Measurements from ENCODE around the gene VANGL1.

The VANGL1 gene

DNA sequence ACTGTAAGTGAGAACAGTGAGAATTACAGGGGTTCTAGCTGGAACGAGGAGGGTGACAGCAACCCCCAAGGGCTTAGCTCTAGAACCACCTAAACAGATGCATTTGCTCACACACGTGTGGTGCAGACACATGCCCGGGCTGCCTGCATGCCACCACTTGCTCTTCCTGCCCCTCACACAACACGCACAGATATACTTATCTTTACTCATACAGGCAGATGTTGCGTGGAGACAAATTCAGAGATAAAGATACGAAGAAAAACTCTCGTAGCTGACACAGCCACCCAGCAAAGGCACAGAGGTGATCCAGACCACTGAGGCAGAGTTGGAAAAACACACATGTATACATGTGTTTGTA lies 13.5 kb downstream of the VANGL1 start:
- Histone ChIP-seq H3K36me3 (ENCODE audit: control insufficient read depth, insufficient read depth, low read length) (no peaks in the 10 kb centered on the region), H3K9me3 (ENCODE audit: control insufficient read depth, low read length) (no peaks in the 10 kb centered on the region), H3K4me3 (ENCODE audit: low read depth, low read length) (no peak overlapping the region), H3K4me1 (peaks cover 5% of the 10 kb centered on the region), H2AFZ (no peak overlapping the region), H3K27me3 (ENCODE audit: control insufficient read depth, insufficient read depth, low read length) (no peaks in the 10 kb centered on the region), H3K27ac (no peak overlapping the region), H3K9ac (no peak overlapping the region), H3K79me2 (peaks cover 4% of the 10 kb centered on the region), H3K4me2 (ENCODE audit: low read length) (no peak overlapping the region)
- TF ChIP-seq, protein P1, sequence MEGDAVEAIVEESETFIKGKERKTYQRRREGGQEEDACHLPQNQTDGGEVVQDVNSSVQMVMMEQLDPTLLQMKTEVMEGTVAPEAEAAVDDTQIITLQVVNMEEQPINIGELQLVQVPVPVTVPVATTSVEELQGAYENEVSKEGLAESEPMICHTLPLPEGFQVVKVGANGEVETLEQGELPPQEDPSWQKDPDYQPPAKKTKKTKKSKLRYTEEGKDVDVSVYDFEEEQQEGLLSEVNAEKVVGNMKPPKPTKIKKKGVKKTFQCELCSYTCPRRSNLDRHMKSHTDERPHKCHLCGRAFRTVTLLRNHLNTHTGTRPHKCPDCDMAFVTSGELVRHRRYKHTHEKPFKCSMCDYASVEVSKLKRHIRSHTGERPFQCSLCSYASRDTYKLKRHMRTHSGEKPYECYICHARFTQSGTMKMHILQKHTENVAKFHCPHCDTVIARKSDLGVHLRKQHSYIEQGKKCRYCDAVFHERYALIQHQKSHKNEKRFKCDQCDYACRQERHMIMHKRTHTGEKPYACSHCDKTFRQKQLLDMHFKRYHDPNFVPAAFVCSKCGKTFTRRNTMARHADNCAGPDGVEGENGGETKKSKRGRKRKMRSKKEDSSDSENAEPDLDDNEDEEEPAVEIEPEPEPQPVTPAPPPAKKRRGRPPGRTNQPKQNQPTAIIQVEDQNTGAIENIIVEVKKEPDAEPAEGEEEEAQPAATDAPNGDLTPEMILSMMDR (IDR thresholded peaks at IDR 0.05) = no peak

DNA sequence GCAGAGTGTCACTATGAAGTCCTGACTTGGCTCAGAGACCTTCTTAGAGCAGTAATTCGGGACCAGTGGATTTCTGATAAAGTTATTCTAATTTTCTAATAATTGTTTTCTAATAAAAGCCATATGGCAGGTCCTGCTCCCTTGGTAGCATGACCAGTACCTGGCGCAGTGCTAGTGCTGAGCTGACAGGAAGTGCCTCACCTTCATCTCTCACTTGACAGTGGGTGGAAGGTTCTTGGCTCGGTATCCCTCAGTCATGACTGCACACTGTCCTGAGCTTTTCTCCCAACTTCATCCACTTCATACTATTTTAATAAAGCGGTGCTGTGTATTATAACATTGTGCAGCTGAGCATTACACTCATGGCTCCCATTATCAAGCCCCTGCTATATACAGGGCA lies 14.1 kb downstream of the VANGL1 start:
- no peak overlapping the region for H3K9ac ChIP-seq
- H2AFZ ChIP-seq = no peak overlapping the region
- no peaks in the 10 kb centered on the region for H3K9me3 ChIP-seq (ENCODE audit: control insufficient read depth, low read length)
- H3K36me3 ChIP-seq (ENCODE audit: control insufficient read depth, insufficient read depth, low read length) = no peaks in the 10 kb centered on the region
- TF ChIP-seq, protein P1 (IDR thresholded peaks at IDR 0.05) = no peak
- no peaks in the 10 kb centered on the region for H3K27me3 ChIP-seq (ENCODE audit: control insufficient read depth, insufficient read depth, low read length)
- H3K27ac ChIP-seq = no peak overlapping the region
- H3K79me2 ChIP-seq = peaks cover 4% of the 10 kb centered on the region
- H3K4me2 ChIP-seq (ENCODE audit: low read length) = no peak overlapping the region
- H3K4me1 ChIP-seq = peaks cover 5% of the 10 kb centered on the region
- H3K4me3 ChIP-seq (ENCODE audit: low read depth, low read length) = no peak overlapping the region

DNA sequence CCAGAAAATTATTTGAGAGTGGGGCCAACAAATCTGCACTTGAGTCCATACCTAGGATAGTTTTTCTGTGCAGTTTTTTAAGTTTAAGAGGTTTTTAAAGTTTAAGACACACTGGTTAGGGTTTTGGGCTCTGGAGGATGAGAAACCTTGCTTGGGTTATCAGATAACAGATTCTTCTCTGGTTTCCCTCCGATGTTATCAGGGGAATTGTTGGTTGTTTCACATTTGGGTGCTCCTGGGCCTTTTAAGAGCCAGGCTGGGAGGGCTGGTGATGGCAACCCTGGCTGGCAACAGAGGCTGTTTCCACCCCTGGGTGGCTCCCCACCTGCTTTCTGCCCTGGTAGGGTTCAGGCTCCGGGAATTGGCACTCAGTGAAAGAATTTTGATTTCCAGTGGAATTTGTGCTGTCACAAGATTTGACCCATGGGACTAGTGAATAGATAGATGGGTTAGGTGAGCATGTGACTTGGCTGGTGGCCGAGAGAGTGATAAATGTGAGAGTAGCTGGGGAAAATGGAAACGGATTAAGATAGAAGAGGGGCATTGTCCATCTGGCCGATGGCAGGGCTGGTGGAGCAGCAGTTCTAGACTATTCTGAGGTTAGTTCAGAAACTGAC lies 14.8 kb downstream of the VANGL1 start:
- no peaks in the 10 kb centered on the region for H3K27me3 ChIP-seq (ENCODE audit: control insufficient read depth, insufficient read depth, low read length)
- peak overlapping the region; percentile 19 for H3K4me2 ChIP-seq (ENCODE audit: low read length)
- H3K36me3 ChIP-seq (ENCODE audit: control insufficient read depth, insufficient read depth, low read length) = no peaks in the 10 kb centered on the region
- peaks cover 4% of the 10 kb centered on the region for H3K79me2 ChIP-seq
- H3K4me1 ChIP-seq = peaks cover 5% of the 10 kb centered on the region
- H3K4me3 ChIP-seq (ENCODE audit: low read depth, low read length) = no peak overlapping the region
- no peak overlapping the region for H3K9ac ChIP-seq
- no peak overlapping the region for H2AFZ ChIP-seq
- no peak overlapping the region for H3K27ac ChIP-seq
- no peaks in the 10 kb centered on the region for H3K9me3 ChIP-seq (ENCODE audit: control insufficient read depth, low read length)
- TF ChIP-seq, protein P1 (IDR thresholded peaks at IDR 0.05) = no peak

DNA sequence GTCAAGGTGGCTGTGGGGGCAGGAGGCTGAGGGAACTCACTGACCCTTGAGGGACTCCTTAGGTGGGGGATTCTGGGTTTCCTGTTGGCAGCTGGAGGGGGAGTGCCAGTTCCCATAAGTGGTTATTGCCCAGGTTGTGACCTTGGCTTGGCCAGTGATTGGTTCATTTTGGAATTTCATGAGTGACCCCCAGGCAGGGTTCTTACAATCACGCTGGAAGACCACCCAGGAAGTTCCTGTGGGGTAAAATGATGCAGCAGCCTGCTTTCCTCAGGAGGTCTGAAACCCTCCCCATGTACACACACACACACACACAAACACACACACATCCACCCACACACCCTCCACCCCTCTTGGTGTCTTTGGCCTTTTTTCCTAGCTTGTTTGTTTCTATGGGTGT lies 16.9 kb downstream of the VANGL1 start:
- Histone ChIP-seq H3K4me2 (ENCODE audit: low read length) (no peak overlapping the region), H3K27me3 (ENCODE audit: control insufficient read depth, insufficient read depth, low read length) (no peaks in the 10 kb centered on the region), H2AFZ (no peak overlapping the region), H3K9ac (no peak overlapping the region), H3K9me3 (ENCODE audit: control insufficient read depth, low read length) (no peaks in the 10 kb centered on the region), H3K36me3 (ENCODE audit: control insufficient read depth, insufficient read depth, low read length) (no peaks in the 10 kb centered on the region), H3K4me1 (peaks cover 5% of the 10 kb centered on the region), H3K27ac (no peak overlapping the region), H3K79me2 (peaks cover 4% of the 10 kb centered on the region), H3K4me3 (ENCODE audit: low read depth, low read length) (no peak overlapping the region)
- TF ChIP-seq, protein P1 (IDR thresholded peaks at IDR 0.05) = no peak

DNA sequence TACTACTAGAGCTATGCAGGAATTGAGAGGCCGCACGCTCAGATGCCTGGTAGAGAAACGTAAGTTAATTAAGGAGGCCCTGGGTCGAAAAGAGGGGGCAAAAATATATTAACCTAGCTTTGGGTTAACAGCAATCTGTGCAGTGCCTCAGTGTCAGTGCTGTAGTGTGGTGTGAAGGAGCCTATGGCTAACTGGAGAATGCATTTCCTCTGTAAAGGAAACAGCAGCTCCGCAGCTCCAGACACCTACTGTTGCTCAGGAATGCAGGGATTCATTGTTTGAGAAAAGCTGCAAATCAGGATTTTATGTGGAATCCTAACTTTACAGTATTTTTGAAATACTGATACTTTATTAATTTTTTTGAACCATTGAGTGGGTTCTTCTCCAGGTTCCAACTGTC lies 18.4 kb downstream of the VANGL1 start:
- Histone ChIP-seq H3K9ac (no peak overlapping the region), H3K9me3 (ENCODE audit: control insufficient read depth, low read length) (no peaks in the 10 kb centered on the region), H3K36me3 (ENCODE audit: control insufficient read depth, insufficient read depth, low read length) (no peaks in the 10 kb centered on the region), H3K79me2 (peaks cover 4% of the 10 kb centered on the region), H3K4me3 (ENCODE audit: low read depth, low read length) (no peak overlapping the region), H3K4me2 (ENCODE audit: low read length) (no peak overlapping the region), H2AFZ (no peak overlapping the region), H3K27me3 (ENCODE audit: control insufficient read depth, insufficient read depth, low read length) (no peaks in the 10 kb centered on the region), H3K4me1 (peaks cover 10% of the 10 kb centered on the region), H3K27ac (no peak overlapping the region)
- TF ChIP-seq, protein P1 (IDR thresholded peaks at IDR 0.05) = no peak
